Right lung (tissue), 5 donors: ENCODE data around the gene CBLB. TPM values are rescaled to one million over a fixed set of nuclear protein-coding genes. Genes with fewer than 3 reads are reported as not detected.

Source experiments
- DNase-seq, 2 donors: peaks; one replicate each; pipeline ENCODE4 v3.0.0-alpha.2; 2013
- polyA plus RNA-seq, 5 donors: library from polyadenylated mRNA; unstranded; fragments of 120-200 nt; gene quantifications; one replicate each; pipeline versions ENCODE4 v1.2.1 to v1.2.3, GENCODE V29; 2013; ENCODE audit warnings: inconsistent platforms in 1 of 5, low replicate concordance in 1 of 5; ENCODE audit not compliant: insufficient read length in 5 of 5, insufficient read depth in 1 of 5

The CBLB gene
- polyA plus RNA-seq, 5 donors = 31.9 to 49.1 (median 45.5) TPM

DNA sequence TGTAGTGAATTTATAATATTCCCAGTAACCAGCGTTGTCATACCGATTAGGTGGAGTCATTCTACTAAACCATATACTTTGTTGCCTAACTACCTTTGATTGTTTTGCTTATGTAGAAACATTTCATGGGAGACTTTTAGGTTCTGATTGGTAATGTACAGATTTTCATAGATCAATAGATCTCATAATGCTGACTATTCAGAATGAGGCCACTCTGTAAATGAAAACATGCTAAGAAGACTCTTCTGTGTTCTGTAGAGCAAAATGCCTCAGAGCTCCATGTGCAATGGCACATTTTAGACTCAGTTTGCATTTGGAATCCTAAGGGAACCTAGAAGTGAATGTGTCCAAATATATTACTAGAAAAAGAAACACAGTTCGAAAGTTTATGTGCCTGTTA lies 20.0 kb downstream of the CBLB start:
- no peak for DNase-seq

DNA sequence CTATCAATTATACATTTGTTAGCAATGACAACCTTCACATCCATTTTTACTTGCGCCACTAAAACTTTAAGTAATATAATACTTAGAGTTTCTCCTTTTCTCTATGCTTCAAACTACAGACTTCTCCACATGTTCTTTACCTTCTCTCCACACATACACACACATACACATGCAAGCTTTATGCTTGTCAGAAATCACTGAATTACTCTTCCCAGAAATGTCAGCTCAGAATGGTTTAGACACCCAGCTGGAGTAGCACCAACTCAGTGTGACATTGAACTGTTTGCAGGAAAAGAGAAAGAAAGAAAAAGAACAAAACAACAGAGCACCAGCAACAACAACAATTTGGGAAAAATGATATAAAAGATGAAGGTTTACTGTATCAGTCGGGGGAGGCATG lies 20.9 kb downstream of the CBLB start:
- DNase-seq = no peak

DNA sequence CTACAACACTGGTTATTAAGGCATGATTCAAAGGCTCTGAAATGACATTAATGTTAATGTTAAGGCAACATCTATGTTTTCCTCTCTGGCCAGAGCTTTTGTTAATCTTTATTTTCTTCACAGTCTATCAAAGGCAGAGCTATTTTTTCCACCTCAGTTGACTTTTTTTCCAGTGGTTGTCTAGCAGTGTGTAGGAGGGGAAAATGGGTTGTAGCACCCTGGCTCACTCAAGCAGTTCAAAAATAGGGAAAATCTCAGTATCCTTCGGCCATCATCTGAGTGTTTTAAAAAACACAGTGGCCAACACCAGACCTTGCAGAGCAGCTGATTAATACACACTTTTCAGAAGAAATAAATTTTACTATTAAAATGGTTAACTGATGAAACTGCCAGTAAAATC lies 21.4 kb downstream of the CBLB start:
- DNase-seq = no peak

DNA sequence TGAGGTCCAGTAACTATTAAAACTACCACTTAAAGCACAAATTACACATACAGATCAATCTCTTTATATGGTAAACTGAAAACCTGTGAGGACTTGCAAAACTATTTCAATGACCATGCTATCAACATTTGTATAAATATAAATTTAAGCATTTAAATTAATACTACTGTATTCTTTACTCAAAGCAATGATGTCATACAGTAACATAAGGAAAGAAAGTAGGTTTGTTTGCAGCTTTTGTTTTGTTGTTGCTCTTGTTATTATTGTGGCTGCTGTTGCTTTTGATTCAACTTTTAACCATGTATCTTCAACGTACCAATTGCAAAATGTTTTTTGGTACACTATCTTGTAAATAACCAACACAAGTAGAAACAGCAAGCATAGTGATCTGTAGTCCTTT lies 22.0 kb downstream of the CBLB start:
- DNase-seq = no peak

DNA sequence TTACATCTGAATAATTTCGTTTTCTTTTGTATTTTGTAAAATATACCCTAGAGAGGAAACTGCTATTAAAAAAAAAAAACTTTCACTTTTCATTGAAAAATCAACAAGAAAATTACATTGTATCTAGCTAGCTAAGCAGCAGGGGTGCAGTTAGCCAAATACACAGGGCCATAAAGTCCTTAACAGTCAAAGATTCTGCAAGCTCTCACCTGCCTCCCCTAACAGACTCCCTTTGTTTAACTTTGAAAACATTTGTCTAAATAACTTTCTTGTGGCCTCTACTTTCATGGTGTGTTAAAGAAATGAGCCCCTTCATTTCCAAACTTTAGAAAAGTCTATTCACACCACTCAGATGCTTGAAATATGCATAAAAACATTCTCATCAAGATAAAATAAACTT lies 23.3 kb downstream of the CBLB start:
- no peak for DNase-seq

DNA sequence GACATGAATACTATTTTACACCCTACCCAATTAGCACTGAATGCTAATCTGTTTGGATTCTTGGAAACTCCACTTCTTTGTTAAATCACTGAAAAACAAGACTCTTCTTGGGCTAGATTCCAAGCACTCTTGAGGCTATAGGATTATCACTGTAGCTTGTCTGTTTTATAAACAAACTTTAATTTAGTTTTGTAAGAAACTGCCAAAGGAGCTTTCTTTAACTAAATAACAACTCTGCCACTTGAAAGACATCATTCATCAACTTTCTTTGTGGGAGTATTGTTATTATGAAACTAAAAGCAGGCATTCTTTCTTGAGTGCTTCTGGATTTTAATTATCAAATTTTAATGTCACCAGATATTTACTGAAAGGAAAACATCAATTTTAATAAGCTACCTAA lies 24.1 kb downstream of the CBLB start:
- no peak for DNase-seq

DNA sequence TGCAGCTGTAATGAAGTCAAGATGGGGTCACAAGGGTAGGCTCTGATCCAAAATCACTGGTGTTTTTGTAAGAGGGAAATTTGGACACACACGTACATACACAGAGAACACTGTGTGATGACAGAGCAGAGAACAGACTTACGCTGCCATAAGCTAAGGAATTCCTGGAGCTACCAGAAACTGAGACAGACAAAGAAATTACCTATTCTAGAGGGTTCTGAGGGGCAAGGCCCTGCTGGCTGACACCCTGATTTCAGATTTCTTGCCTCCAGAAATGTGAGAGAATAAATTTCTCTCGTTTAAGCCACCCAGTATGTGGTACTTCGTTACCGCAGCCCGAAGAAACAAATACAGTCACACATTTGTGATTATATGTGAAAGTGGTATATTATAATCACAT lies 24.8 kb downstream of the CBLB start:
- no peak for DNase-seq

DNA sequence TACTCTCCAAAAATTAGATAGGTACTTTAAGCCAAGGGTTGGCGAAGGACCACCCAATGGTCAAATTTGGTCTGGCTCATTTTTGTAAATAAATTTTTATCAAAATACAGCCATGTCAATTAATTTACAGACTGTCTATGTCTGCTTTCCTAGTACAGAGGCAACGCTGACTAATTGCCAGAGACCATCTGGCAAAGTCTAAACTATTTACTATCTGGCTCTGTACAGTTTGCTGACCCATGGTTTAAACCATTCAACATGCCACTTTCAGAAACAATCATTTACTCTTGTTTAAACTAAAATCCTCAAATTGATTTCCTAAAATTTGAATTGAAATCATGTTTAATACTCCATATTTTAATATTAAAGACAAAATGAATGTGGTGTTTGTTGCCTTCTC lies 25.9 kb downstream of the CBLB start:
- DNase-seq = no peak

DNA sequence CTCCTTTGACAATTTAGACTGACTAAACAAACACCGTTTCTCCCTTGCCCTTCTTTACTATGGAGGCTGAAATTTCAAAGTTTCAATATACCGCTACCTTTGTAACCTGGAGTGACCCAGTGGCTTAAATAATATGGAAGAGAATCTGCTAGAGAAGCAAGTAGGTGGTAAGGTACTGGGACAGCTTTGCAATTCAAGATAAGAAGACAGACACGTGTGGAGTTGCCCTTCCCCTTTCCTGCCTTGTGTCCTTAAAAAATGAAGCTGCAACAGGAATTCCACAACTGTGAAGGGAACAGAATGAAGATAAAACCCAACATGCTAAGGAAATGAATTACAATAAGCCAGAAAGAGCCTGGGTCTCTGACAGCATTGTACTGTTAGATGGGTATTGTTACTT lies 26.4 kb downstream of the CBLB start:
- DNase-seq = no peak

DNA sequence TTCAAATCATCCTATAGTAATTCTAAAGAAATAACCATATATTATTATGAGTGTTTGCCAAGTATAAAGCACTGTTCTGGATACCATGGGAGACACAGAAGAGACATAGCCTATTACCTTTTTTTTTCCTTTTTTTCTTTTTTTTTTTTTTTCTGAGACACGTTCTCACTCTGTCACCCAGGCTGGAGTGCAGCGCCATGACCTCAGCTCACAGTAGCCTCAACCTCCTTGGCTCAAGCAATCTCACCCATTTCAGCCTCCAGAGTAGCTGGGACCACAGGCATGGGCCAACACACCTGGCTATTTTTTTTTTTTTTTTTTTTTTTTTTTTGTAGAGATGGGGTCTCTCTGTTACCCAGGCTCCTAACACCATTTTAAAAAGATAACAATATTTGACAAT lies 30.9 kb downstream of the CBLB start:
- DNase-seq = no peak

DNA sequence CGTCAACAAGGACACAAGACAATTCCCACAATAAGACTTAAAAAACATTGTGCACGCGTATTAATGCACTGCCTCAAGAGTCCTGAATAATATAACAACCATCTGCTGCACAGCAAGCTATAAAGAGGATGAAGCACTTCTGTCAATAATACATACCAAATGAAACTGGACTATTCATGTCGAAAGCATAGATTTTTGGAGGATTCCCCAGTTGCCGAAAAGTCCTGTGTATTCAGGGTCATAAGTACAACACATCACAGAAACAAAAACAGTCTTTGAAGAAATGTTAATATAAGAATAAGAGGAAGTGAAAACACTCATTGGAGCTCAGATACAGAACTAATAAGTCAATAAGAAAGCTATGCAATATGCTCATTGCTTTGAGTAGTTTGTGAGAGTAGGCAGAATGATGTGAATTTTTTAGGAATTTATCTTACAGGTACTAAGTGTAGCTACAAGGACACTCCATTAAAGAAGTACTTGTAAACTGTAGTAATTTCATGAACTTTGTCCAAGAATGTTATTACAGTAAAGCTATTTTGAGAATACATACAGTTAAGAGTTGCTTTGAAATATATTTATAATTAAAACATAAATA lies 31.6 kb downstream of the CBLB start:
- DNase-seq = no peak

DNA sequence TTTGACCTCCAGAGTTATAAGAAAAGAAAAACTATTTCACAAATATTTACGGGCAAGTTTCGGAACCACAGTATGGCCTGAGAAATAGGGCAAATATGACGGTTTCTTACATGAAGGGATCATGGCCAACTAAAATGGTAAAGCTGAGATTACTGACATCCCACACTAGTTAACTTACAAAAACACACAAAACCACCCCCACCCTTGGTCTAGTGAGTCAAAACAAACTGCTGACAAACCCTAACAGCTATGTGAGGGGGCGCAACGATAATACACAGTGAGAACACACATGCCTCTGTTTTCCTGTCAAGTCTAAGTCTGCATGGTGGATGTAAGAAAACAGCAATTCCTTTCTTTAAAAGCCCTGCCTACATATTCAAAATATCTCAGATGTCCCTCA lies 32.3 kb downstream of the CBLB start:
- no peak for DNase-seq

DNA sequence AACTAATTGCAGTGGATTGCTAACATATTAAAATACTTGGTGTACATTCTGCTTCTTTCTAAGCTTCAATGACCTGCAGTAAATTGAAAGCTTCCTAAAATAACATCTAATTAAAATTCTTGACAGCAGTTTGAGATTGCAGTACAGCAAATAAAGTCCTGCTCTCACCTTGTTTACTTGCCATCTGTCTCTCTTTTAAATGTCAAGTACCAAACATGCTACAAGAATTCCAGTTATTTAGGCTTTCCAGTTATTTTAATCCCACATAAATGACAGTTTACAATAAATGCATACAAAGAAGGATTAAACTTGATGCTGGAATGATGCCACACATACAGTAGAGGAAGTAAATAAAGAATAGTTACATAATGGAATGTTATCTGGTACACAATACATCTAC lies 33.2 kb downstream of the CBLB start:
- DNase-seq = no peak

DNA sequence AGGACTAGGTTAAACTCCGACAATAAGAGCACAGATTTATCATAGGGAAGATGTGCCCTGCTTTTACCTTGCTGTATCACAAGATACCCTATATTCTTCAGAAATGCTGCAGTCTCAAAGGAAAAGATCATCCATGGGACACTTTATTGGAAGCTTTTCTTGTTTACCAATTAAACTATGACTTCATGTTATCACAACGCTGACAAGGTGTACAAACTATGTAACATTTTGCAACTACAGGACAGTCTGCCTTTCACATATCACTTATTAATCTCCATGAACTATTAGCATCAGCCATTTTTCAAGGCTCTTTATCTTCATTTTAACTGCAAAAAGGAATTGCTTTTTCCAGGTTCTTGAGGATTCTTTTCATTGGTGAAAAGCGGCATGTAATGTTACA lies 34.0 kb downstream of the CBLB start:
- DNase-seq = no peak

DNA sequence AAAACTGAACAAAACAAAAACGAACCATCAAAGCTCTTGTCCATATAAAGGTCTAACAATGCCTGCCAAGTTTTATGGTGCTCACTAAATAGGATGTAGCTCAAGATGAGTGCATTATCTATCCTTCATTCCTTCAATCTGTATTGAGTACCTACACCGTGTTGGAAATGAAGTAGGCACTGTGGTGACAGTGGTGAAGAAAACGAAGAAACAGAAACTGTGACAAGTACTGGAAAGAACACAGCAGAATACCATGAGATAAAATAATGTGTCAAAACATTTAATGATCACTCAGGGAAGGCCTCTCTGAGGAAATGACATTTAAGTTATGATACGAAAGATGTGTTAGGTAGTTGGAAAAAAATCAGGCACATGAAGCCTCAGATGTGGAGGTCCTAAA lies 36.2 kb downstream of the CBLB start:
- DNase-seq = no peak

DNA sequence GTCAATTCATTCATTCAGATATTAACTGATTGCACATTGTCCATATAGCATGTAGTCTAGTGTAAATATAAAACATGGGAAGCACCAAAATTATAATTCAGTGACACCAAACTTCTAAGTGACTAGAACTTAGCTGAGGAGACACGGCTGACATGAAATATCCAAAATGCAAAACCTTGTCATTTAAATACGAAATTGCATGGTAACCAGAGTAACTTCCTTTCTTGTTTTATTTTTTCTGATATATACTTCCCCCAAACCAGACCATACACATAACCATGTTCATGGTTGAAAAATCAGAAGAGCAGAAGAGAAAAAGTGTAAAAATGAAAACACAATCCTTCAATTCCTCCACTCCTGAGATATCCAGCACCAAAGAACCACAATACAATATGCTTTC lies 38.0 kb downstream of the CBLB start:
- no peak for DNase-seq

DNA sequence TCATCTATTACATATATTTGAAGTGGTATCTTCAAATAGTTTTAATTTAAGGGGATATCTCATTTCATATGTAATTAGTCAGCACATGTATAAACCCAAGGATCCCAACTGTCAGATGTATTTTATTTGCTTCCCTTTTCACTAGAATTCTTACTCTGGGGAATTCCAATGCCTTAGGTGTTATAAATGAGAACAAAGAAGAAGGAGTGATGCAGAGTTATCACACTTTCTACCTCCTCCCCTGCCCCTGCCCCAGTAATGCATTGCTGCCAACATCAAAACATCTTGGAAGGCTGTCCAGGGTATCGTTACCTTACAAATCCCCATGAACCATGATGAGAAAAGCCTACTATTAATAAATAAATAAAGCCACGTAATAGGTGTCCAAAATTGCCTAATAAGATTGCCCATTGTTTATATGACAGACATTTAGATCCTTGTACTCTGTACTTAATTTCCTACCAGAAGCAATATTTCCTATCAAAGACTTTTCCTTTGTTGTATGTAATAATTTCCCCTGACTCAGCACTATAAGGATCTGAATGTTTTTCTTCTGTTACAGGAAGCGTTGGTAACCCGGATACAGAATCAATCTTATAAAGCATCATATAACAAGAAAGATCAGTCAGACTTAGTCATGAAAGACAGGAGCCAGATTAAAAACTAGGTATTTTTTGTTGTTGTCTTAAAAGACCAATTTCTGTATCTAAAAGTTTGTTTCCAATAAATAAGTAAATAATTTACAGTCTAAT lies 38.8 kb downstream of the CBLB start:
- no peak for DNase-seq

DNA sequence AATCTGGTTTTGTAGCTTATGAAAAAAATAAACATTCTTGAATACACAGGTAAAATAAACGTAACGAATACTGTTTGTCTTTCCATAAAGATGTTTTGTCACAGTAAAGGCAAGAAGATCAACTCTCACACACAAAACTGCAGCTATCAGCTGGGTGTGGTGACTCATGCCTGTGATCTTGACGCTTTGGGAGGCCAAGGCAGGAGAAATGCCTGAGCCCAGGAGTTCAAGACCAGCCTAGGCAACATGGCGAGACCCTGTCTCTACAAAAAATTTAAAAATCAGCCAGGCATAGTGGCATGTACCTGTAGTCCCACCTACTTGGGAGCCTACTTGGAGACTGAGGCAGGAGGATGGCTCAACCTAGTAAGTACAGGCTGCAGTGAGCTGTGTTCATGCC lies 39.6 kb downstream of the CBLB start:
- no peak for DNase-seq

DNA sequence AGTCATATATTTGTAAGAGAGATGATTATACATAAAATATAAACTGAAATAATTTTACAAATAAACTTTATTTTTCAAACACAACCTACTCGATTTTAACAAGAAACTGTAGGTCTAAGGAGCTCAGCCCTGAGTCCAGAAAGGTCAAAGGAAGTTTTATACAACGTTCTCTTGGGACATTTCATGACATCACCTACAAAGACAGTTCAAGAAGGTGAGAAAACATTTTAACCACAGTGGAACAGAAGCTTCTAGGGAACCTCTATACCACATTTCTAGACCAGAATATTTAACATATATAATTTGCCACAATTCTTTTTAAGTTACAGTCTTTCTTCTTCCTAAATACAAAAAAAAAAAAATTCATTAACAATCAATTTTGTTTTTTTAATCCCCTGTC lies 40.1 kb downstream of the CBLB start:
- DNase-seq = no peak

DNA sequence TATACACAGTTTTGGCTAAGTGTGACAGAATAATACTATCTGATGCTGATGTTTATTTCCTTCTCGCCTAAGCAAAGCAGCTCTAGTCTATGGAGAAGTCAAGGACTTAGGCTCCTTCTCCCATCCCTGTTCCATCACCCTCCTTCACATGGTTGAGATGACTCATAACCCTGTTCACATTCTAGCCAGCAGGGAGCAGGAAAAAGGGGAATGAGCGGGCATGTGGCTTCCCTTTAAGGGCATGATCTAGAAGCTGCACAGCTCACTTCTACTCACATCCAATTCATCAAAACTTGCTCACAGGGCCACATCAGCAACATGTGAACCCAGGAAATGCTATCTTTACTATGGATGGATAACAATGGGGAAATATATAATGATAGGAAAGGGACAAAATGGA lies 40.9 kb downstream of the CBLB start:
- no peak for DNase-seq

DNA sequence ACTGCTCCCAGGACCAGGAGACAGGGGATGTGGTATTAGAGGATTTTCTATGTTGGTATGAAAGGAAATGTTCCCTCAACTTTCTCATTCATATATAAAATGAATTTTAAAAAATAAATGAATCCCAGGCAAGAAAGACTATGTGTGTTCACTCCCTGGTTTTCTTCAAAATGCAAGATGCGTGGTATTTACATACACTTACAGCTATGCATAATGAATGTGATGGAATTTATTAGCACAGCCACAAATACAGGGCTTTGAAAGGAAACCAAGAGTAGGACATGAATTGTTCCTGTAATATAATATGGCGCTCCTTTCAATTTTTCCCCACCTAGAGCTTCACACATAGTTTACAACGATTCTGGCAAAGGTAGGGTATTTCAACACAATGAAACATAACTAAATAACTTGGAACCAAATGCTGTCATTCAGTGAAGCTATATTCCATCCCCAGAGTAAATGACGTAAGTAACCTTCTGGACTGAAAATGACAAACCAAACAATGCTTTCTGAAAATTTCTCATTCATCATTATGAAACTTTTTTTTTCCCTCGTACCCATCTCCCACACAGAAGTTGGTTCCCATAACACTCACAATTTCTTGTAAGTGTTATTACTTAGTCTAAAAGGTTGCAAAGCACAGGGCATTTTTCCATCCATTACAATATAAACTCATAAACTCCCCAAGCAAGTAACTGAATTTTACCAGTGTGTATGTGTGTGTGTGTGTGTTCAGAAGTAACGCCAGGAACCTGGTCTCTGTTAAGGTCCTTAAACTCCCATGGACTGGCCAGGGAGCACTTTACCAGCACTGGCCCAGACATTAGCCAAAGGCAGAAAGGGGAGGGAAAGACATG lies 41.8 kb downstream of the CBLB start:
- DNase-seq = no peak

DNA sequence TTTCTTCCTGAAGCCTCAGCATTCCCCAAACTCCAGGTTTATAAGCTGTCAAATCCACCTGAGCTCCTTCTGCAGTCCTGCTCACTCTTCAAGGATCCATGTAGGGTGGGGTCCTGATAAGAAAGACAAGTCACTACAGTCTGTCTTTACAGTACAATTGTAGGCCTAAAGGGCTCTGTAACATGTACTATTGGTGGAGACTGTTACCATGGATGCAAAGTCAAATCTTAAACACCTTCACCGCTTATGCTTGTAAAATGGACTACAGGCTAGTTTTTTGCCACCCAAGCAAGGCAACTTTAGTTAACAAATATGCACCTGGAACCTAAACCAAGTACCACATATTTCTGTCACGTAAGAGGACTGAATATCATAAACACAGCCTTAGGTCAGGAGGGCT lies 44.7 kb downstream of the CBLB start:
- no peak for DNase-seq
